MCF 10A (cell line): ENCODE measurements around the gene IGFN1. TPM values are rescaled to one million over a fixed set of nuclear protein-coding genes. Genes with fewer than 3 reads are reported as not detected.

ENCODE experiments used
- BruUV-seq: library from RNA; stranded (reverse); fragments of 400-500 nt; replicated peaks from 2 replicates; lab custom pipeline; 2021; lab: Mats Ljungman, UMichigan
- CTCF ChIA-PET: fragments of 300-600 bp; sonication (Branson Sonifier 250); formaldehyde crosslinking; extraction: SDS; loops from one replicate; lab custom pipeline; 2021; ENCODE audit warnings: antibody characterized with exemption, inconsistent platforms; lab: Yijun Ruan, JAX
- POLR2A ChIA-PET: fragments of 300-600, 350-650 bp; sonication (Branson Sonifier 250); formaldehyde crosslinking; extraction: SDS; loops from one replicate; lab custom pipeline; 2020; ENCODE audit warnings: antibody characterized with exemption, inconsistent platforms; lab: Yijun Ruan, JAX
- DNase-seq: peaks from one replicate; pipeline ENCODE4 v3.0.0-alpha.2; 2018; ENCODE audit not compliant: unreplicated experiment
- H3K27ac Mint-ChIP-seq: one replicate; pipeline ENCODE4 v1.8.0; 2022; ENCODE audit warnings: mild to moderate bottlenecking, low read depth, mixed read lengths; ENCODE audit not compliant: unreplicated experiment
- H3K27me3 Mint-ChIP-seq: one replicate; pipeline ENCODE4 v1.8.0; 2022; ENCODE audit warnings: mixed read lengths; ENCODE audit not compliant: insufficient read depth, unreplicated experiment
- H3K36me3 Mint-ChIP-seq: one replicate; pipeline ENCODE4 v1.8.0; 2022; ENCODE audit warnings: mild to moderate bottlenecking, moderate library complexity, mixed read lengths; ENCODE audit not compliant: insufficient read depth, unreplicated experiment
- H3K4me1 Mint-ChIP-seq: one replicate; pipeline ENCODE4 v1.8.0; 2022; ENCODE audit warnings: mixed read lengths; ENCODE audit not compliant: insufficient read depth, unreplicated experiment
- H3K4me3 Mint-ChIP-seq: one replicate; pipeline ENCODE4 v1.8.0; 2022; ENCODE audit warnings: mild to moderate bottlenecking, moderate library complexity, mixed read lengths; ENCODE audit not compliant: unreplicated experiment
- H3K9me3 Mint-ChIP-seq: one replicate; pipeline ENCODE4 v1.8.0; 2022; ENCODE audit warnings: mixed read lengths; ENCODE audit not compliant: unreplicated experiment
- intact Hi-C: fragments of 100-400 bp; cut with micrococcal nuclease; formaldehyde crosslinking; loops from 2 replicates; pipeline ENCODE4 v1.14.1; 2022
- total RNA-seq: library from RNA; stranded (reverse); gene quantifications from 2 replicates; pipeline ENCODE4 v1.2.3, GENCODE V29; 2022
- TF ChIP-seq, protein P1 (sequence below): fragments of 200-600 bp; IDR thresholded peaks from one replicate; pipeline ENCODE4 v1.8.0; 2022; ENCODE audit warnings: antibody characterized with exemption, mild to moderate bottlenecking; ENCODE audit not compliant: unreplicated experiment

IGFN1 gene
- total RNA-seq, 1 experiment from 2014 or later: 0.26 TPM

GRCh38 chr1:201180901-201181300, 9.7 kb upstream of the IGFN1 start:
- ChIA-PET CTCF (interaction anchor here (0.5 to 7.9 kb wide), 2 partner anchors 30 to 37 kb away, joined by 4 to 109 read pairs; partner anchors contain the start of gene TMEM9), POLR2A (no interaction called here)
- H3K27me3 Mint-ChIP-seq: peaks cover 15% of the 10 kb centered on the region
- TF ChIP-seq, protein P1, sequence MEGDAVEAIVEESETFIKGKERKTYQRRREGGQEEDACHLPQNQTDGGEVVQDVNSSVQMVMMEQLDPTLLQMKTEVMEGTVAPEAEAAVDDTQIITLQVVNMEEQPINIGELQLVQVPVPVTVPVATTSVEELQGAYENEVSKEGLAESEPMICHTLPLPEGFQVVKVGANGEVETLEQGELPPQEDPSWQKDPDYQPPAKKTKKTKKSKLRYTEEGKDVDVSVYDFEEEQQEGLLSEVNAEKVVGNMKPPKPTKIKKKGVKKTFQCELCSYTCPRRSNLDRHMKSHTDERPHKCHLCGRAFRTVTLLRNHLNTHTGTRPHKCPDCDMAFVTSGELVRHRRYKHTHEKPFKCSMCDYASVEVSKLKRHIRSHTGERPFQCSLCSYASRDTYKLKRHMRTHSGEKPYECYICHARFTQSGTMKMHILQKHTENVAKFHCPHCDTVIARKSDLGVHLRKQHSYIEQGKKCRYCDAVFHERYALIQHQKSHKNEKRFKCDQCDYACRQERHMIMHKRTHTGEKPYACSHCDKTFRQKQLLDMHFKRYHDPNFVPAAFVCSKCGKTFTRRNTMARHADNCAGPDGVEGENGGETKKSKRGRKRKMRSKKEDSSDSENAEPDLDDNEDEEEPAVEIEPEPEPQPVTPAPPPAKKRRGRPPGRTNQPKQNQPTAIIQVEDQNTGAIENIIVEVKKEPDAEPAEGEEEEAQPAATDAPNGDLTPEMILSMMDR: no peak
- peaks cover 14% of the 10 kb centered on the region for H3K4me1 Mint-ChIP-seq
- no peak for DNase-seq
- H3K4me3 Mint-ChIP-seq: no peak overlapping the region
- H3K9me3 Mint-ChIP-seq: peaks cover 7% of the 10 kb centered on the region
- no peaks in the 10 kb centered on the region for H3K36me3 Mint-ChIP-seq
- H3K27ac Mint-ChIP-seq: no peak overlapping the region
- intact Hi-C loops: no loop called here
- BruUV-seq: no TSS peak

DNA sequence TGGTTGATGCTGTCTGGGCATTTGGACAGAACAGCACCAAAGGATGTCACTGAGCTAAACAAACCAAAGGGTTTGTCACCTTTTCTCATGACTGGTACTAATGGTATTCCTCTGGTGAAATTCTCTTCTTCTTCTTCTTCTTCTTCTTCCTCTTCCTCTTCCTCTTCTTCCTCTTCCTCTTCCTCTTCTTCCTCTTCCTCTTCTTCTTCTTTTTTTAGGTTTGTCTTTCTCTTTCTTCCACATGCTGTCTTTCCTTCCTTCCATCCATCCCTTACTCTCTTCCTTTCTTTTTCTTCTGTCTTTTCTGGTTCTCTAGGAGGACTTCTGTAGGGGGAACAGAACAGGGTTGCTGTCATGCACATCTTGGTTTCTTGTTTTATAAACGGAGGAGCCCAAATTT, 9.3 kb upstream of the IGFN1 start:
- ChIA-PET POLR2A (no interaction called here), CTCF (interaction anchor here (0.7 to 7.9 kb wide), 2 partner anchors 30 to 56 kb away, joined by 3 to 109 read pairs; partner anchors contain the start of gene TMEM9)
- peaks cover 7% of the 10 kb centered on the region for H3K9me3 Mint-ChIP-seq
- peaks cover 15% of the 10 kb centered on the region for H3K27me3 Mint-ChIP-seq
- intact Hi-C loops: no loop called here
- BruUV-seq: no TSS peak
- H3K36me3 Mint-ChIP-seq: no peaks in the 10 kb centered on the region
- H3K4me1 Mint-ChIP-seq: peaks cover 14% of the 10 kb centered on the region
- TF ChIP-seq, protein P1: no peak
- DNase-seq: no peak
- H3K27ac Mint-ChIP-seq: no peak overlapping the region
- H3K4me3 Mint-ChIP-seq: no peak overlapping the region

- H3K9me3 Mint-ChIP-seq: peaks cover 7% of the 10 kb centered on the region
- no peaks in the 10 kb centered on the region for H3K36me3 Mint-ChIP-seq
- peaks cover 14% of the 10 kb centered on the region for H3K4me1 Mint-ChIP-seq
- TF ChIP-seq, protein P1: no peak
- BruUV-seq: no TSS peak
- CTCF ChIA-PET: interaction anchor here (0.7 to 7.9 kb wide), 2 partner anchors 30 to 56 kb away, joined by 3 to 109 read pairs; partner anchors contain the start of gene TMEM9
- DNase-seq: no peak
- peaks cover 15% of the 10 kb centered on the region for H3K27me3 Mint-ChIP-seq
- POLR2A ChIA-PET: no interaction called here
- intact Hi-C loops: no loop called here
- H3K27ac Mint-ChIP-seq: no peak overlapping the region
- H3K4me3 Mint-ChIP-seq: no peak overlapping the region
Observed at GRCh38 chr1:201181726-201182125, 8.9 kb upstream of the IGFN1 start.

GRCh38 chr1:201183209-201183608, 7.4 kb upstream of the IGFN1 start:
- Mint-ChIP-seq H3K36me3 (no peaks in the 10 kb centered on the region), H3K4me1 (peaks cover 6% of the 10 kb centered on the region), H3K27me3 (peaks cover 15% of the 10 kb centered on the region), H3K4me3 (no peak overlapping the region), H3K27ac (no peak overlapping the region), H3K9me3 (peaks cover 7% of the 10 kb centered on the region)
- no peak for DNase-seq
- no TSS peak for BruUV-seq
- intact Hi-C loops: no loop called here
- ChIA-PET POLR2A (interaction anchor here (1.4 to 1.7 kb wide), 2 partner anchors 13 to 29 kb away, joined by 4 to 6 read pairs; partner anchors contain the start of gene TMEM9), CTCF (interaction anchor here (0.9 to 7.9 kb wide), 7 partner anchors 14 to 212 kb away, joined by 3 to 109 read pairs (median 7); partner anchors contain the start of gene TMEM9)
- TF ChIP-seq, protein P1: no peak
